Transverse colon (tissue), 4 donors: ENCODE results near the gene POLR2J.
"Not testable (repeated sequence)": the region's sequence is repeated elsewhere in the genome, so short reads cannot be mapped to it uniquely, and the experiment has no call there.

ENCODE experiments used
- EP300 ChIP-seq: sonication (generic); formaldehyde crosslinking; IDR thresholded peaks from one replicate; pipeline ENCODE4 v1.6.1; 2017; ENCODE audit warnings: antibody characterized with exemption, low read depth
- POLR2A ChIP-seq: fragments of 450-650 bp; IDR thresholded peaks from one replicate; pipeline ENCODE4 v1.6.1; 2016; ENCODE audit warnings: antibody characterized with exemption, mild to moderate bottlenecking, moderate library complexity
- POLR2AphosphoS5 ChIP-seq, 3 donors: sonication (generic); formaldehyde crosslinking; IDR thresholded peaks; one replicate each; pipeline ENCODE4 v1.6.1; 2016; ENCODE audit warnings: antibody characterized with exemption in 3 of 3
- TF ChIP-seq, protein P1 (sequence below), 5 experiments: fragments of 200-600 bp in 3 of 5; fragments of 450-650 bp in 2 of 5; sonication (generic) in 3 of 5; IDR thresholded peaks; 1 replicate in 2 of 5; 2 replicates in 3 of 5; pipeline ENCODE4 v1.5.1; 2016 to 2017; ENCODE audit warnings: antibody characterized with exemption in 5 of 5, inconsistent platforms in 3 of 5, mild to moderate bottlenecking in 2 of 5, moderate library complexity in 1 of 5

DNA sequence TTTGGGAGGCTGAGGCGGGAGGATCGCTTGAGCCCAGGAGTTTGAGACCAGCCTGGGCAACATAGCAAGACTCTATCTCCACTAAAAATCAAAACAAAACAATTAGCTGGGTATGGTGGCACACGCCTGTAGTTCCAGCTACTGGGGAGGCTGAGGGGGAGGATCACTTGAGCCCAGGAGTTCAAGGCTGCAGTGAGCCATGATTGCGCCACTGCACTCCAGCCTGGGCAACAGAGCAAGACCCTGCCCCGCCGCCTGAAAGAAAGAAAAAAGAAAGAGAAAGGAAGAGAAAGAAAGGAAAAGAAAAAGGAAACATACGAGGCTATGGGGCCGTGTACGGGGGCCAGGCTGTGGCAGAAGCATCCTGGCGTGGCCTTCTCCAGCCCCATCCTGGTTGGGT, 23.8 kb downstream of the POLR2J start:
- TF ChIP-seq, protein P1, sequence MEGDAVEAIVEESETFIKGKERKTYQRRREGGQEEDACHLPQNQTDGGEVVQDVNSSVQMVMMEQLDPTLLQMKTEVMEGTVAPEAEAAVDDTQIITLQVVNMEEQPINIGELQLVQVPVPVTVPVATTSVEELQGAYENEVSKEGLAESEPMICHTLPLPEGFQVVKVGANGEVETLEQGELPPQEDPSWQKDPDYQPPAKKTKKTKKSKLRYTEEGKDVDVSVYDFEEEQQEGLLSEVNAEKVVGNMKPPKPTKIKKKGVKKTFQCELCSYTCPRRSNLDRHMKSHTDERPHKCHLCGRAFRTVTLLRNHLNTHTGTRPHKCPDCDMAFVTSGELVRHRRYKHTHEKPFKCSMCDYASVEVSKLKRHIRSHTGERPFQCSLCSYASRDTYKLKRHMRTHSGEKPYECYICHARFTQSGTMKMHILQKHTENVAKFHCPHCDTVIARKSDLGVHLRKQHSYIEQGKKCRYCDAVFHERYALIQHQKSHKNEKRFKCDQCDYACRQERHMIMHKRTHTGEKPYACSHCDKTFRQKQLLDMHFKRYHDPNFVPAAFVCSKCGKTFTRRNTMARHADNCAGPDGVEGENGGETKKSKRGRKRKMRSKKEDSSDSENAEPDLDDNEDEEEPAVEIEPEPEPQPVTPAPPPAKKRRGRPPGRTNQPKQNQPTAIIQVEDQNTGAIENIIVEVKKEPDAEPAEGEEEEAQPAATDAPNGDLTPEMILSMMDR (IDR thresholded peaks at IDR 0.05), result not testable (repeated sequence)
- not testable (repeated sequence) for TF ChIP-seq EP300; POLR2A; POLR2AphosphoS5 (IDR thresholded peaks at IDR 0.05)
